Measurements from ENCODE around the gene KCNJ14.

- TF ChIP-seq, protein P1, sequence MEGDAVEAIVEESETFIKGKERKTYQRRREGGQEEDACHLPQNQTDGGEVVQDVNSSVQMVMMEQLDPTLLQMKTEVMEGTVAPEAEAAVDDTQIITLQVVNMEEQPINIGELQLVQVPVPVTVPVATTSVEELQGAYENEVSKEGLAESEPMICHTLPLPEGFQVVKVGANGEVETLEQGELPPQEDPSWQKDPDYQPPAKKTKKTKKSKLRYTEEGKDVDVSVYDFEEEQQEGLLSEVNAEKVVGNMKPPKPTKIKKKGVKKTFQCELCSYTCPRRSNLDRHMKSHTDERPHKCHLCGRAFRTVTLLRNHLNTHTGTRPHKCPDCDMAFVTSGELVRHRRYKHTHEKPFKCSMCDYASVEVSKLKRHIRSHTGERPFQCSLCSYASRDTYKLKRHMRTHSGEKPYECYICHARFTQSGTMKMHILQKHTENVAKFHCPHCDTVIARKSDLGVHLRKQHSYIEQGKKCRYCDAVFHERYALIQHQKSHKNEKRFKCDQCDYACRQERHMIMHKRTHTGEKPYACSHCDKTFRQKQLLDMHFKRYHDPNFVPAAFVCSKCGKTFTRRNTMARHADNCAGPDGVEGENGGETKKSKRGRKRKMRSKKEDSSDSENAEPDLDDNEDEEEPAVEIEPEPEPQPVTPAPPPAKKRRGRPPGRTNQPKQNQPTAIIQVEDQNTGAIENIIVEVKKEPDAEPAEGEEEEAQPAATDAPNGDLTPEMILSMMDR (IDR thresholded peaks at IDR 0.05; ENCODE audit: insufficient read depth, low read length, poor library complexity, severe bottlenecking): no peak
- TF ChIP-seq EZH2phosphoT487 (conservative IDR thresholded peaks at IDR 0.05; ENCODE audit: low read length): no peak
Measured at GRCh38 chr19:48433337-48433736, 22.0 kb upstream of the KCNJ14 start.

All from SU-DHL-6 (cell line).